Endothelial cell of umbilical vein (primary cell): Measurements from ENCODE around the gene ACP4. TPM values are rescaled to one million over a fixed set of nuclear protein-coding genes. Genes with fewer than 3 reads are reported as not detected.

ENCODE experiments used
- BruUV-seq: library from RNA; stranded (reverse); fragments of 400-500 nt; replicated peaks from 2 replicates; lab custom pipeline; 2021; lab: Mats Ljungman, UMichigan
- CTCF ChIA-PET: fragments of 300-600, 350-600 bp; sonication (Branson Sonifier 250); formaldehyde crosslinking; loops from one replicate; lab custom pipeline; 2021; ENCODE audit warnings: antibody characterized with exemption, inconsistent platforms; lab: Charles Lee
- POLR2A ChIA-PET: fragments of 300-600, 350-600 bp; sonication (Branson Sonifier 250); formaldehyde crosslinking; loops from one replicate; lab custom pipeline; 2021; ENCODE audit warnings: antibody characterized with exemption, inconsistent platforms; lab: Charles Lee
- DNase-seq: peaks from one replicate; pipeline ENCODE4 v3.0.0-alpha.2; 2011; ENCODE audit warnings: low read depth, low spot score
- FAIRE-seq: peaks from 2 replicates; lab custom pipeline; 2011; peaks lifted over from hg19 to GRCh38; lab: Jason Lieb, UNC
- H2AFZ ChIP-seq: 2 replicates; pipeline ENCODE4 v1.6.0; 2012; ENCODE audit warnings: low read depth, low read length, control low read depth, inconsistent platforms
- H3K27ac ChIP-seq: 2 replicates; pipeline ENCODE4 v1.5.1; 2011; ENCODE audit warnings: low read depth, mild to moderate bottlenecking, control low read depth, low read length, moderate library complexity; ENCODE audit not compliant: insufficient read depth
- H3K27me3 ChIP-seq, 2 experiments: 2 replicates each; pipeline versions ENCODE4 v1.6.0 to v1.6.1; 2011; ENCODE audit warnings: low read length in 2 of 2, mixed read lengths in 1 of 2; ENCODE audit not compliant: control insufficient read depth in 2 of 2, insufficient read depth in 2 of 2
- H3K36me3 ChIP-seq, 2 experiments: 2 replicates in 1 of 2; 3 replicates in 1 of 2; pipeline ENCODE4 v1.5.1; 2011; ENCODE audit warnings: low read length in 2 of 2, mild to moderate bottlenecking in 1 of 2, moderate library complexity in 1 of 2; ENCODE audit not compliant: control insufficient read depth in 2 of 2, insufficient read depth in 2 of 2; ENCODE audit errors: extremely low read depth in 1 of 2
- H3K4me1 ChIP-seq: 3 replicates; pipeline ENCODE4 v1.5.1; 2011; ENCODE audit warnings: mild to moderate bottlenecking, low read length; ENCODE audit not compliant: control insufficient read depth, insufficient read depth; ENCODE audit errors: extremely low read depth
- H3K4me2 ChIP-seq: 2 replicates; pipeline ENCODE4 v1.6.1; 2011; ENCODE audit warnings: low read length, control low read depth, mixed read lengths; ENCODE audit not compliant: insufficient read depth
- H3K4me3 ChIP-seq, 3 experiments: fragments of 200-600 bp in 1 of 3; sonication (generic), shearing (Covaris generic) in 1 of 3; replicated peaks in 1 of 3; 2 replicates each; pipeline ENCODE4 v1.5.1; 2011 to 2016; ENCODE audit warnings: control low read depth in 3 of 3, low read length in 3 of 3, mild to moderate bottlenecking in 2 of 3, inconsistent platforms in 1 of 3, low read depth in 1 of 3, moderate library complexity in 1 of 3; ENCODE audit not compliant: insufficient read depth in 1 of 3
- H3K79me2 ChIP-seq: 2 replicates; pipeline ENCODE4 v1.6.0; 2012; ENCODE audit warnings: low read length, inconsistent platforms; ENCODE audit not compliant: control insufficient read depth, insufficient read depth
- H3K9ac ChIP-seq: replicated peaks from 2 replicates; pipeline ENCODE3; 2011; ENCODE audit warnings: low read length, control low read depth; ENCODE audit not compliant: insufficient read depth; ENCODE audit errors: extremely low read depth
- H3K9me1 ChIP-seq: replicated peaks from 3 replicates; pipeline ENCODE4 v1.6.0; 2011; ENCODE audit warnings: mild to moderate bottlenecking, low read length; ENCODE audit not compliant: control insufficient read depth, insufficient read depth; ENCODE audit errors: extremely low read depth
- H3K9me3 ChIP-seq: replicated peaks from 2 replicates; pipeline ENCODE4 v1.5.1; 2012; ENCODE audit warnings: low read length, inconsistent platforms; ENCODE audit not compliant: control insufficient read depth, insufficient read depth
- H4K20me1 ChIP-seq: replicated peaks from 2 replicates; pipeline ENCODE3; 2011; ENCODE audit warnings: mild to moderate bottlenecking, low read length; ENCODE audit not compliant: control insufficient read depth, insufficient read depth; ENCODE audit errors: extremely low read depth
- CTCF ChIP-seq, 2 donors: IDR thresholded peaks; 1 replicate in 1 of 2; 2 replicates in 1 of 2; pipeline ENCODE4 v1.5.1; 2011; ENCODE audit warnings: low read length in 2 of 2, mild to moderate bottlenecking in 2 of 2, moderate library complexity in 2 of 2, control low read depth in 1 of 2, inconsistent platforms in 1 of 2, low read depth in 1 of 2; ENCODE audit not compliant: insufficient read depth in 1 of 2; ENCODE audit errors: extremely low read depth in 1 of 2
- EZH2 ChIP-seq: IDR thresholded peaks from 2 replicates; pipeline ENCODE4 v1.6.1; 2012; ENCODE audit warnings: borderline replicate concordance, low read depth, mild to moderate bottlenecking, moderate library complexity, low read length, inconsistent platforms; ENCODE audit not compliant: severe bottlenecking
- FOS ChIP-seq: IDR thresholded peaks from 2 replicates; pipeline ENCODE4 v1.6.1; 2011; ENCODE audit warnings: mild to moderate bottlenecking, low read length, moderate library complexity, borderline replicate concordance; ENCODE audit not compliant: insufficient read depth
- GATA2 ChIP-seq: IDR thresholded peaks from 2 replicates; pipeline ENCODE4 v1.7.0; 2011; ENCODE audit warnings: low read depth, mild to moderate bottlenecking, moderate library complexity, mixed read lengths, low read length; ENCODE audit not compliant: insufficient read length, insufficient read depth
- JUN ChIP-seq: IDR thresholded peaks from 2 replicates; pipeline ENCODE4 v1.6.1; 2011; ENCODE audit warnings: borderline replicate concordance, low read depth; ENCODE audit not compliant: insufficient read length, insufficient read depth
- MAX ChIP-seq: IDR thresholded peaks from 2 replicates; pipeline ENCODE4 v1.6.1; 2011; ENCODE audit not compliant: insufficient read depth, insufficient read length
- MYC ChIP-seq: IDR thresholded peaks from one replicate; pipeline ENCODE4 v1.6.1; 2011; ENCODE audit warnings: mild to moderate bottlenecking, low read depth, low read length
- POLR2A ChIP-seq: IDR thresholded peaks from 2 replicates; pipeline ENCODE4 v1.6.1; 2012; ENCODE audit warnings: low read depth, mild to moderate bottlenecking, control low read depth, low read length
- POLR2AphosphoS5 ChIP-seq: IDR thresholded peaks from 2 replicates; pipeline ENCODE4 v1.6.1; 2012; ENCODE audit warnings: low read depth, mild to moderate bottlenecking, control low read depth, low read length, moderate library complexity; ENCODE audit not compliant: insufficient read depth
- dilution Hi-C: fragments of 300-500 bp; cut with MboI; formaldehyde crosslinking; loops from one replicate; pipeline ENCODE4 v1.15.0; 2019; ENCODE audit warnings: low sequenced_read_pairs; ENCODE audit not compliant: extremely low pct_ligation_motif_present
- intact Hi-C: fragments of 100-400 bp; cut with micrococcal nuclease; formaldehyde crosslinking; loops from one replicate; pipeline ENCODE4 v1.10.0; 2022
- polyA plus RNA-seq, 4 experiments: library from polyadenylated mRNA; depleted of rRNA in 3 of 4; stranded (reverse) in 3 of 4; unstranded in 1 of 4; fragments of >200 nt; gene quantifications; 2 replicates each; pipeline versions ENCODE4 v1.2.1 to v1.2.3, GENCODE V29; 2011 to 2012; ENCODE audit warnings: missing spikeins in 1 of 4
- total RNA-seq: library from RNA; stranded (reverse); gene quantifications from 2 replicates; pipeline ENCODE4 v1.2.3, GENCODE V29; 2021

The ACP4 gene
- total and polyA plus RNA-seq, 2 donors (not counting 3 experiments of a cell fraction or from before 2014, with no cell fraction given), result not detected

- CTCF ChIA-PET, result no interaction called here
- peak overlapping the region; percentile 97 for H2AFZ ChIP-seq
- intact Hi-C loops (loop anchor here (1.0 kb wide), 1 partner anchor 30 kb away; no protein-coding TSS in a partner anchor), dilution Hi-C loops (no loop called here)
- H3K4me2 ChIP-seq, result peak overlapping the region; percentile 58
- no peaks in the 10 kb centered on the region for H3K9me3 ChIP-seq
- no peaks in the 10 kb centered on the region for H4K20me1 ChIP-seq
- H3K9me1 ChIP-seq, result no peaks in the 10 kb centered on the region
- H3K36me3 ChIP-seq, result no peaks in the 10 kb centered on the region
- no peaks in the 10 kb centered on the region for H3K79me2 ChIP-seq
- POLR2A ChIA-PET, result no interaction called here
- DNase-seq, result no peak
- no peaks in the 10 kb centered on the region for H3K27me3 ChIP-seq
- TF ChIP-seq POLR2A, result no peak
- peak; percentile 12 for TF ChIP-seq EZH2
- no peak for FAIRE-seq
- H3K4me3 ChIP-seq, result peak overlapping the region; percentile 5 to 61 (median 60)
- no TSS peak for BruUV-seq
- H3K9ac ChIP-seq, result no peak overlapping the region
- H3K4me1 ChIP-seq, result peaks cover 4% of the 10 kb centered on the region
- H3K27ac ChIP-seq, result no peak overlapping the region
These were observed 45.0 kb downstream of the ACP4 start for GRCh38 chr19:50835103-50835784.

GRCh38 chr19:50835785-50836542 lies 45.7 kb downstream of the ACP4 start:
- H3K9ac ChIP-seq, result peak overlapping the region; percentile 14
- DNase-seq (peak; percentile 72), FAIRE-seq (peak; percentile 89)
- intact Hi-C loops, result loop anchor here (1.0 kb wide), 1 partner anchor 31 kb away; no protein-coding TSS in a partner anchor
- no TSS peak for BruUV-seq
- peak overlapping the region; percentile 58 for H3K4me2 ChIP-seq
- H4K20me1 ChIP-seq, result no peaks in the 10 kb centered on the region
- peak overlapping the region; percentile 97 for H2AFZ ChIP-seq
- dilution Hi-C loops, result no loop called here
- POLR2A ChIA-PET, result no interaction called here
- CTCF ChIA-PET, result no interaction called here
- H3K36me3 ChIP-seq, result no peaks in the 10 kb centered on the region
- H3K27me3 ChIP-seq, result no peaks in the 10 kb centered on the region
- peaks cover 4% of the 10 kb centered on the region for H3K4me1 ChIP-seq
- H3K9me1 ChIP-seq, result no peaks in the 10 kb centered on the region
- TF ChIP-seq EZH2, result no peak
- TF ChIP-seq CTCF (IDR thresholded peaks at IDR 0.05; ENCODE audit: extremely low read depth in 1 of 2, insufficient read depth in 1 of 2, low read depth in 1 of 2, low read length in 2 of 2), result peak in 1 of 2 donors; percentile 2
- TF ChIP-seq MYC, result no peak
- peak; percentile 26 for TF ChIP-seq POLR2AphosphoS5
- TF ChIP-seq POLR2A, result peak; percentile 59
- TF ChIP-seq FOS, result no peak
- peak; percentile 13 for TF ChIP-seq MAX
- TF ChIP-seq GATA2, result no peak
- no peak for TF ChIP-seq JUN
- no peaks in the 10 kb centered on the region for H3K79me2 ChIP-seq
- H3K9me3 ChIP-seq, result no peaks in the 10 kb centered on the region
- H3K4me3 ChIP-seq, result peak overlapping the region; percentile 5 to 61 (median 60)
- H3K27ac ChIP-seq, result no peak overlapping the region
